DOHH2 (cell line): ENCODE measurements around the gene MC1R.
"Not testable (repeated sequence)": the region's sequence is repeated elsewhere in the genome, so short reads cannot be mapped to it uniquely, and the experiment has no call there.

Source experiments
- H3F3A ChIP-seq: fragments of 200-600 bp; sonication (generic), shearing (Covaris generic); 2 replicates; pipeline ENCODE4 v1.6.0; 2016; ENCODE audit warnings: antibody characterized with exemption, mild to moderate bottlenecking; ENCODE audit not compliant: control insufficient read depth, insufficient read depth
- H3K27ac ChIP-seq: fragments of 200-600 bp; sonication (generic); 2 replicates; pipeline ENCODE4 v1.5.1; 2014; ENCODE audit warnings: low read depth, mild to moderate bottlenecking, low read length, moderate library complexity
- H3K27me3 ChIP-seq: fragments of 200-600 bp; sonication (generic); 2 replicates; pipeline ENCODE4 v1.6.1; 2014; ENCODE audit warnings: mild to moderate bottlenecking, low read length, mixed read lengths; ENCODE audit not compliant: control insufficient read depth
- H3K36me3 ChIP-seq: fragments of 200-600 bp; sonication (generic); 2 replicates; pipeline ENCODE4 v1.6.1; 2014; ENCODE audit warnings: mild to moderate bottlenecking, low read length, moderate library complexity, mixed read lengths; ENCODE audit not compliant: control insufficient read depth
- H3K4me1 ChIP-seq: fragments of 200-600 bp; sonication (generic); 2 replicates; pipeline ENCODE4 v1.6.1; 2014; ENCODE audit warnings: mild to moderate bottlenecking, low read length, mixed read lengths; ENCODE audit not compliant: control insufficient read depth
- H3K4me2 ChIP-seq: fragments of 200-600 bp; sonication (generic); 2 replicates; pipeline ENCODE4 v1.6.0; 2014; ENCODE audit warnings: mild to moderate bottlenecking, low read length, moderate library complexity
- H3K4me3 ChIP-seq: fragments of 200-600 bp; sonication (generic); 2 replicates; pipeline ENCODE4 v1.5.1; 2014; ENCODE audit warnings: mild to moderate bottlenecking, low read length, mixed read lengths
- H3K79me2 ChIP-seq: fragments of 200-600 bp; sonication (generic); 2 replicates; pipeline ENCODE4 v1.6.1; 2014; ENCODE audit warnings: mild to moderate bottlenecking, low read length, mixed read lengths; ENCODE audit not compliant: control insufficient read depth
- H3K9me2 ChIP-seq: fragments of 200-600 bp; sonication (generic); replicated peaks from 2 replicates; pipeline ENCODE4 v1.6.1; 2014; ENCODE audit warnings: mild to moderate bottlenecking, low read length, mixed read lengths; ENCODE audit not compliant: control insufficient read depth
- H3K9me3 ChIP-seq: fragments of 200-600 bp; sonication (generic); 2 replicates; pipeline ENCODE4 v1.6.1; 2014; ENCODE audit warnings: antibody characterized with exemption, low read length, mixed read lengths; ENCODE audit not compliant: control insufficient read depth, insufficient read depth
- H4K20me1 ChIP-seq: fragments of 200-600 bp; sonication (generic); 2 replicates; pipeline ENCODE4 v1.6.0; 2014; ENCODE audit warnings: low read depth, mild to moderate bottlenecking, antibody characterized with exemption, low read length, moderate library complexity; ENCODE audit not compliant: control insufficient read depth, insufficient read depth
- CTCF ChIP-seq: fragments of 200-600 bp; sonication (generic); IDR thresholded peaks from one replicate; pipeline ENCODE4 v1.5.1; 2014; ENCODE audit warnings: antibody characterized with exemption, mild to moderate bottlenecking, low read depth, low read length; ENCODE audit not compliant: poor library complexity, severe bottlenecking
- EZH2phosphoT487 ChIP-seq: fragments of 200-600 bp; sonication (generic); IDR thresholded peaks from 2 replicates; pipeline ENCODE4 v1.6.1; 2017; ENCODE audit warnings: borderline replicate concordance, mild to moderate bottlenecking, antibody characterized with exemption, low read length, moderate library complexity, mixed read lengths

The MC1R gene

GRCh38 chr16:89964201-89964600, 45.5 kb downstream of the MC1R start:
- Histone ChIP-seq H4K20me1 (peaks cover 15% of the 10 kb centered on the region), H3K4me3 (no peak overlapping the region), H3F3A (peaks cover 55% of the 10 kb centered on the region), H3K9me2 (no peaks in the 10 kb centered on the region), H3K36me3 (peaks cover 89% of the 10 kb centered on the region), H3K27me3 (no peaks in the 10 kb centered on the region), H3K4me2 (no peak overlapping the region), H3K9me3 (no peaks in the 10 kb centered on the region), H3K27ac (no peak overlapping the region), H3K4me1 (peaks cover 44% of the 10 kb centered on the region), H3K79me2 (peaks cover 32% of the 10 kb centered on the region)
- TF ChIP-seq EZH2phosphoT487 (no peak), CTCF (no peak)

GRCh38 chr16:89965447-89966225, 47.0 kb downstream of the MC1R start:
- Histone ChIP-seq H3K4me2 (no peak overlapping the region), H3K27me3 (no peaks in the 10 kb centered on the region), H3K9me3 (no peaks in the 10 kb centered on the region), H3F3A (peaks cover 62% of the 10 kb centered on the region), H3K9me2 (no peaks in the 10 kb centered on the region), H3K79me2 (peaks cover 17% of the 10 kb centered on the region), H4K20me1 (peaks cover 7% of the 10 kb centered on the region; the same call in 1 of the 2 replicates), H3K4me3 (no peak overlapping the region), H3K36me3 (peaks cover 75% of the 10 kb centered on the region), H3K4me1 (peaks cover 56% of the 10 kb centered on the region), H3K27ac (no peak overlapping the region; the same call in 1 of the 2 replicates)
- TF ChIP-seq EZH2phosphoT487 = no peak
- TF ChIP-seq CTCF = no peak

GRCh38 chr16:89966756-89967155, 48.1 kb downstream of the MC1R start:
- Histone ChIP-seq H3K4me1 (peaks cover 62% of the 10 kb centered on the region), H3K9me3 (no peaks in the 10 kb centered on the region), H3K4me2 (no peak overlapping the region), H3K27ac (no peak overlapping the region), H3K4me3 (no peak overlapping the region), H3K36me3 (peaks cover 63% of the 10 kb centered on the region), H3F3A (peaks cover 67% of the 10 kb centered on the region), H4K20me1 (peaks cover 3% of the 10 kb centered on the region; the same call in 1 of the 2 replicates), H3K9me2 (no peaks in the 10 kb centered on the region), H3K79me2 (peaks cover 8% of the 10 kb centered on the region), H3K27me3 (no peaks in the 10 kb centered on the region)
- TF ChIP-seq CTCF = no peak
- TF ChIP-seq EZH2phosphoT487 = no peak

DNA sequence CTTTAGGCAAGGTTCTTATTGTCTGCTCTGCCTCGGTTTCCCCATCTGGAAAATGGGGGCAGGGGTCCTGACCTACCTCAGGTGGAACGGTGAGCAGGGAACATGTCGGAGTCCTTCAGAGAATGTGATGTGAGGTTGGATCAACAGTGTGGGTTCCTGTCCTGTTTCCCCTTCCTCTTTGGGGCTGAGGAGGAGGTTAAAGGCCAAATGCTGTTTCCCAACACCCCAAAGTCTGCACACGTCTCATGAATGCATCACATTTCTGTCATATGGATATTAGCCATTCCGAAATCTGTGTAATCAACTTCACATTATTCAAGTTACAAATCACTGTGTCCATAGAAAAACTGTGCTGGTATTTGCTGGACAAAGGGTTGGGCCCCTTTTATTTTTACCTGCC, 48.8 kb downstream of the MC1R start:
- H3K27ac ChIP-seq, H3K79me2 ChIP-seq, H4K20me1 ChIP-seq, H3K27me3 ChIP-seq, H3K4me3 ChIP-seq, H3K4me2 ChIP-seq, H3K9me2 ChIP-seq, H3K9me3 ChIP-seq: not testable (repeated sequence)
- H3K36me3 ChIP-seq = peaks cover 57% of the 10 kb centered on the region
- peaks cover 64% of the 10 kb centered on the region for H3F3A ChIP-seq
- H3K4me1 ChIP-seq = peaks cover 67% of the 10 kb centered on the region

- Histone ChIP-seq H3K79me2 (peaks cover 15% of the 10 kb centered on the region), H3K4me1 (peaks cover 67% of the 10 kb centered on the region), H3K36me3 (peaks cover 51% of the 10 kb centered on the region), H3F3A (peaks cover 60% of the 10 kb centered on the region)
- H3K27ac ChIP-seq, H3K9me2 ChIP-seq, H3K4me2 ChIP-seq, H4K20me1 ChIP-seq, H3K27me3 ChIP-seq, H3K9me3 ChIP-seq, H3K4me3 ChIP-seq: not testable (repeated sequence)
Measured at GRCh38 chr16:89968074-89968473, 49.4 kb downstream of the MC1R start.
